MM.1S (cell line): Measurements from ENCODE around the gene CCDC28A.

Source experiments
- DNase-seq: peaks from one replicate; pipeline ENCODE4 v3.0.0-alpha.2; 2015
- H2AFZ ChIP-seq: fragments of 300-600 bp; sonication (generic); 2 replicates; pipeline ENCODE4 v1.6.0; 2016; ENCODE audit warnings: antibody characterized with exemption, low read length
- H3F3A ChIP-seq: fragments of 300-600 bp; sonication (generic); 2 replicates; pipeline ENCODE4 v1.6.1; 2016; ENCODE audit warnings: mild to moderate bottlenecking, antibody characterized with exemption, low read length, moderate library complexity, mixed read lengths; ENCODE audit not compliant: insufficient read depth
- H3K27ac ChIP-seq: fragments of 300-600 bp; sonication (generic); 2 replicates; pipeline ENCODE4 v1.5.1; 2016; ENCODE audit warnings: mild to moderate bottlenecking, low read length
- H3K27me3 ChIP-seq: fragments of 300-600 bp; sonication (generic); replicated peaks from 2 replicates; pipeline ENCODE4 v1.6.0; 2016; ENCODE audit warnings: low read length; ENCODE audit not compliant: insufficient read depth
- H3K36me3 ChIP-seq: fragments of 300-600 bp; sonication (generic); replicated peaks from 2 replicates; pipeline ENCODE4 v1.6.1; 2016; ENCODE audit warnings: mild to moderate bottlenecking, low read length, mixed read lengths; ENCODE audit not compliant: insufficient read depth
- H3K4me1 ChIP-seq: fragments of 300-600 bp; sonication (generic); 2 replicates; pipeline ENCODE4 v1.6.1; 2016; ENCODE audit warnings: low read length, mixed read lengths
- H3K4me2 ChIP-seq: fragments of 300-600 bp; sonication (generic); 2 replicates; pipeline ENCODE4 v1.6.0; 2016; ENCODE audit warnings: low read depth, low read length
- H3K4me3 ChIP-seq: fragments of 300-600 bp; sonication (generic); 2 replicates; pipeline ENCODE4 v1.5.1; 2016; ENCODE audit warnings: low read length, mixed read lengths
- H3K79me2 ChIP-seq: fragments of 300-600 bp; sonication (generic); 2 replicates; pipeline ENCODE4 v1.6.1; 2016; ENCODE audit warnings: mixed run types, low read length, mixed read lengths
- H3K9ac ChIP-seq: fragments of 300-600 bp; sonication (generic); 2 replicates; pipeline ENCODE4 v1.6.1; 2016; ENCODE audit warnings: low read length, mixed read lengths
- H3K9me2 ChIP-seq: fragments of 300-600 bp; sonication (generic); replicated peaks from 2 replicates; pipeline ENCODE4 v1.6.1; 2016; ENCODE audit warnings: mild to moderate bottlenecking, low read length, mixed read lengths; ENCODE audit not compliant: insufficient read depth
- H3K9me3 ChIP-seq: fragments of 300-600 bp; sonication (generic); replicated peaks from 2 replicates; pipeline ENCODE4 v1.6.1; 2016; ENCODE audit warnings: mild to moderate bottlenecking, low read length, mixed read lengths; ENCODE audit not compliant: insufficient read depth
- H4K20me1 ChIP-seq: fragments of 300-600 bp; sonication (generic); 2 replicates; pipeline ENCODE4 v1.6.1; 2016; ENCODE audit warnings: mild to moderate bottlenecking, low read length, moderate library complexity, mixed read lengths; ENCODE audit not compliant: insufficient read depth
- EZH2 ChIP-seq: fragments of 300-600 bp; sonication (generic); optimal IDR thresholded peaks from 2 replicates; pipeline ENCODE3; 2017; ENCODE audit warnings: low read depth, mild to moderate bottlenecking, antibody characterized with exemption, low read length, mixed read lengths
- EZH2phosphoT487 ChIP-seq: fragments of 300-600 bp; sonication (generic); IDR thresholded peaks from 2 replicates; pipeline ENCODE4 v1.6.1; 2018; ENCODE audit warnings: antibody characterized with exemption, low read length
- TF ChIP-seq, protein P1 (sequence below): fragments of 300-600 bp; sonication (generic); IDR thresholded peaks from 2 replicates; pipeline ENCODE4 v1.5.1; 2016; ENCODE audit warnings: antibody characterized with exemption, low read length, mixed read lengths

Gene CCDC28A

DNA sequence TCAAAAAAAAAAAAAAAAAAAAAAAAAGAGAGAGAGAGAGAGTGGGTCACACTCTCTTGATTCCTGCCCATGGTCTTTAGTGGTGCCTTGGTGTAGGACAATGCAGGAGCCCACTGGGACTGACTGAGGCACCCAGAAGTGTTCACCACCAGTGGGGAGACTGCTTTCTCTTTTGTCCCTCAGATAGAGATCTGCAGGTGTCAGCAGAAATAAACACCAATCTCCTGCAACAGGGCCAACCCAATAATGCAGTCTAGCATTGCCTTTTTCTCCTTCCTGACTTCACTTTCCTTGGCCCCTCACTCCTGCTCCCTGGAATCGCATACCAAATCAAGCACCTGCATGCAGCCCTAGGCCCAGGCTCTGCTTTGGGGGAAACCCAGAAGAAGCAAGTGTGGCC, 39.0 kb upstream of the CCDC28A start:
- Histone ChIP-seq H3K4me3 (no peak overlapping the region), H3K9ac (no peak overlapping the region), H3K36me3 (no peaks in the 10 kb centered on the region), H3K79me2 (no peaks in the 10 kb centered on the region), H2AFZ (no peak overlapping the region), H3K27me3 (no peaks in the 10 kb centered on the region), H3K4me2 (no peak overlapping the region), H3K27ac (no peak overlapping the region), H3F3A (no peaks in the 10 kb centered on the region), H4K20me1 (no peaks in the 10 kb centered on the region), H3K4me1 (no peaks in the 10 kb centered on the region), H3K9me2 (no peaks in the 10 kb centered on the region), H3K9me3 (no peaks in the 10 kb centered on the region)
- DNase-seq, result no peak
- TF ChIP-seq EZH2, result no peak
- no peak for TF ChIP-seq EZH2phosphoT487
- TF ChIP-seq, protein P1, sequence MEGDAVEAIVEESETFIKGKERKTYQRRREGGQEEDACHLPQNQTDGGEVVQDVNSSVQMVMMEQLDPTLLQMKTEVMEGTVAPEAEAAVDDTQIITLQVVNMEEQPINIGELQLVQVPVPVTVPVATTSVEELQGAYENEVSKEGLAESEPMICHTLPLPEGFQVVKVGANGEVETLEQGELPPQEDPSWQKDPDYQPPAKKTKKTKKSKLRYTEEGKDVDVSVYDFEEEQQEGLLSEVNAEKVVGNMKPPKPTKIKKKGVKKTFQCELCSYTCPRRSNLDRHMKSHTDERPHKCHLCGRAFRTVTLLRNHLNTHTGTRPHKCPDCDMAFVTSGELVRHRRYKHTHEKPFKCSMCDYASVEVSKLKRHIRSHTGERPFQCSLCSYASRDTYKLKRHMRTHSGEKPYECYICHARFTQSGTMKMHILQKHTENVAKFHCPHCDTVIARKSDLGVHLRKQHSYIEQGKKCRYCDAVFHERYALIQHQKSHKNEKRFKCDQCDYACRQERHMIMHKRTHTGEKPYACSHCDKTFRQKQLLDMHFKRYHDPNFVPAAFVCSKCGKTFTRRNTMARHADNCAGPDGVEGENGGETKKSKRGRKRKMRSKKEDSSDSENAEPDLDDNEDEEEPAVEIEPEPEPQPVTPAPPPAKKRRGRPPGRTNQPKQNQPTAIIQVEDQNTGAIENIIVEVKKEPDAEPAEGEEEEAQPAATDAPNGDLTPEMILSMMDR, result no peak

DNA sequence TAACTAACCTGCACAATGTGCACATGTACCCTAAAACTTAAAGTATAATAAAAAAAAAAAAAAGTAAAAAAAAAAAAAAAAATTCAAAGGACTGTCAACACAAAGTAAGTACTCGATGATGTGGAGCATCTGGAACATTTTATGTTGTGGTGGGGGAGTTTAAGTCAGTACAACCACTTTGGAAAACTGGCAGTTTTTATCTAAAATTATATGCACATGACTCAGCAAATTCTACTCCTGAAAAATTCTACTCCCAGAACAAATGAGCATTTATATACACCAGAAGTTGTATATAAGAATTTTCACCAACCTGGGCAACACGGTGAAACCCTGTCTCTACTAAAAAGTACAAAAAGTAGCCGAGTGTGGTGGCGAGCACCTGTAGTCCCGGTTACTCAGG, 36.9 kb upstream of the CCDC28A start:
- Histone ChIP-seq H3K9ac (no peak overlapping the region), H3K79me2 (no peaks in the 10 kb centered on the region), H3K4me1 (no peaks in the 10 kb centered on the region), H3K9me3 (no peaks in the 10 kb centered on the region), H3K4me2 (no peak overlapping the region), H3K27ac (no peak overlapping the region), H3K36me3 (no peaks in the 10 kb centered on the region), H3K27me3 (no peaks in the 10 kb centered on the region), H4K20me1 (no peaks in the 10 kb centered on the region), H2AFZ (no peak overlapping the region), H3F3A (no peaks in the 10 kb centered on the region), H3K9me2 (no peaks in the 10 kb centered on the region), H3K4me3 (no peak overlapping the region)
- no peak for TF ChIP-seq EZH2
- TF ChIP-seq, protein P1, result no peak
- no peak for DNase-seq

DNA sequence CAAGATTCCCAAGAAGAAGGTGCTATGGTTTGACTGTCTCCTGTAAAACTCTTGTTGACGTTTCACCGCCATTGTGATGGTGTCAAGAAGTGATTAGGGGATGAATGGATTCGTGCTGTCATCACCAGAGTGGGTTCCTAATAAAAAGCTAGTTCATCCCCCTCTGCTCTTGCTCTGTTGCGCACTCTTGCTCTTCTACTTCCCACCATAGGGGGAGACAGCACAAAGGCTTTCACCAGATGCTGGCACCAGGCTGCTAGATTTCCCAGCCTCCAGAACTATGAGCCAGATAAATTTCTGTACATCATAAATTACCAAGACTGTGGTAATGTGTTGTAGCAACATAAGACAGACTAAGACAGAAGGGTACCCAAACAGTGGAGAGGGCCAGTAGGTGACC, 21.6 kb upstream of the CCDC28A start:
- H3K4me3 ChIP-seq, result no peak overlapping the region
- no peak overlapping the region for H2AFZ ChIP-seq

More for the DNA sequence above, 21.6 kb upstream of the CCDC28A start:
- Histone ChIP-seq H3K9ac (no peak overlapping the region), H3K79me2 (no peaks in the 10 kb centered on the region), H3K36me3 (no peaks in the 10 kb centered on the region), H3K27me3 (no peaks in the 10 kb centered on the region), H4K20me1 (no peaks in the 10 kb centered on the region), H3K9me2 (no peaks in the 10 kb centered on the region), H3K9me3 (no peaks in the 10 kb centered on the region), H3K4me2 (no peak overlapping the region), H3K27ac (no peak overlapping the region), H3K4me1 (no peaks in the 10 kb centered on the region), H3F3A (no peaks in the 10 kb centered on the region)
- TF ChIP-seq, protein P1, result no peak
- TF ChIP-seq EZH2phosphoT487 (no peak), EZH2 (no peak)
- no peak for DNase-seq
